ENCODE data around the gene CSTF1. TPM values are rescaled to one million over a fixed set of nuclear protein-coding genes. Genes with fewer than 3 reads are reported as not detected.

The CSTF1 gene
- total RNA-seq, 1 experiment from 2014 or later, result 44.5 TPM

DNA sequence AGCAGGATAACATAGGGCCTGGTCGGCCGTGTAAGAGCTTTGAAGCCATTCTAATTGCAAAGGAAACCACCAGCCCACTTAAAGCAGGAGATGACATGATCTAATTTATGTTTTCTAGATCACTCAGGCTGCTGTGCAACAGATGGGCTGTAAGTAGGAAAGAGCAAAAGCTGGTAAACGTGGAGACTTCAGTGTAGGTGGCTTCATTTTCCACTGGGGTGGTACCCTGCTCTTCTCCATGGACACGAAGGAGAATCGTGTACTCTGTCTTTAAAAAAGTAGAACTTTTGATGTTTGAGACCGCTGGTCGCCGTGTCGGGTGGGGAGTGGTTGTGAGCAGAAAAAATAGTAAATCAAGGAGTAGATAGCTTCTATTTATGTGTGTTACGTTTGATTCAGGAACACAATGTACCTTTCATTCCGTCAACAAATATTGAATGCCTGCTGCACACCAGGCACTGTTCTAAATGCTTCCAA lies 26.0 kb downstream of the CSTF1 start:
- H3K27ac ChIP-seq (ENCODE audit: low read depth, low read length), result no peak overlapping the region
- DNase-seq (ENCODE audit: low read depth, low spot score) (no peak), ATAC-seq (no peak)
- BruUV-seq (replicated peaks), result no TSS peak
- no peak for TF ChIP-seq MAX (IDR thresholded peaks at IDR 0.05)
- no peak for TF ChIP-seq RAD21 (IDR thresholded peaks at IDR 0.05; ENCODE audit: low read depth)
- TF ChIP-seq, protein P1, sequence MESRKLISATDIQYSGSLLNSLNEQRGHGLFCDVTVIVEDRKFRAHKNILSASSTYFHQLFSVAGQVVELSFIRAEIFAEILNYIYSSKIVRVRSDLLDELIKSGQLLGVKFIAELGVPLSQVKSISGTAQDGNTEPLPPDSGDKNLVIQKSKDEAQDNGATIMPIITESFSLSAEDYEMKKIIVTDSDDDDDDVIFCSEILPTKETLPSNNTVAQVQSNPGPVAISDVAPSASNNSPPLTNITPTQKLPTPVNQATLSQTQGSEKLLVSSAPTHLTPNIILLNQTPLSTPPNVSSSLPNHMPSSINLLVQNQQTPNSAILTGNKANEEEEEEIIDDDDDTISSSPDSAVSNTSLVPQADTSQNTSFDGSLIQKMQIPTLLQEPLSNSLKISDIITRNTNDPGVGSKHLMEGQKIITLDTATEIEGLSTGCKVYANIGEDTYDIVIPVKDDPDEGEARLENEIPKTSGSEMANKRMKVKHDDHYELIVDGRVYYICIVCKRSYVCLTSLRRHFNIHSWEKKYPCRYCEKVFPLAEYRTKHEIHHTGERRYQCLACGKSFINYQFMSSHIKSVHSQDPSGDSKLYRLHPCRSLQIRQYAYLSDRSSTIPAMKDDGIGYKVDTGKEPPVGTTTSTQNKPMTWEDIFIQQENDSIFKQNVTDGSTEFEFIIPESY (IDR thresholded peaks at IDR 0.05; ENCODE audit: extremely low read depth, insufficient replicate concordance, low read length), result no peak
- TF ChIP-seq EZH2phosphoT487 (IDR thresholded peaks at IDR 0.05; ENCODE audit: borderline replicate concordance), result no peak
- no peak for TF ChIP-seq EGR1 (IDR thresholded peaks at IDR 0.05; ENCODE audit: low read depth)
- TF ChIP-seq SIN3A (IDR thresholded peaks at IDR 0.05; ENCODE audit: low read depth), result no peak
- TF ChIP-seq YY1 (IDR thresholded peaks at IDR 0.05; ENCODE audit: extremely low read depth, insufficient replicate concordance, low read depth, low read length), result no peak
- TF ChIP-seq SRF (IDR thresholded peaks at IDR 0.05; ENCODE audit: low read depth), result no peak
- TF ChIP-seq POLR2AphosphoS5 (IDR thresholded peaks at IDR 0.05; ENCODE audit: low read depth, low read length), result no peak
- no peak for TF ChIP-seq EZH2 (IDR thresholded peaks at IDR 0.05)
- TF ChIP-seq TCF7L2 (IDR thresholded peaks at IDR 0.05; ENCODE audit: borderline replicate concordance, extremely low read depth, insufficient read depth, insufficient read length), result no peak
- TF ChIP-seq CTCF (IDR thresholded peaks at IDR 0.05 in 2 of 3, conservative IDR thresholded peaks at IDR 0.05 in 1 of 3; ENCODE audit: borderline replicate concordance in 1 of 3, insufficient read depth in 1 of 3, low read depth in 2 of 3, low read length in 2 of 3), result no peak
- TF ChIP-seq ZNF274 (IDR thresholded peaks at IDR 0.05; ENCODE audit: low read depth, low read length), result no peak
- no peak for TF ChIP-seq SP1 (IDR thresholded peaks at IDR 0.05; ENCODE audit: low read depth)
- no peak for TF ChIP-seq POLR2A (IDR thresholded peaks at IDR 0.05; ENCODE audit: borderline replicate concordance, extremely low read depth, insufficient read depth, insufficient read length)
- TF ChIP-seq JUND (IDR thresholded peaks at IDR 0.05), result no peak
- TF ChIP-seq, protein P2, sequence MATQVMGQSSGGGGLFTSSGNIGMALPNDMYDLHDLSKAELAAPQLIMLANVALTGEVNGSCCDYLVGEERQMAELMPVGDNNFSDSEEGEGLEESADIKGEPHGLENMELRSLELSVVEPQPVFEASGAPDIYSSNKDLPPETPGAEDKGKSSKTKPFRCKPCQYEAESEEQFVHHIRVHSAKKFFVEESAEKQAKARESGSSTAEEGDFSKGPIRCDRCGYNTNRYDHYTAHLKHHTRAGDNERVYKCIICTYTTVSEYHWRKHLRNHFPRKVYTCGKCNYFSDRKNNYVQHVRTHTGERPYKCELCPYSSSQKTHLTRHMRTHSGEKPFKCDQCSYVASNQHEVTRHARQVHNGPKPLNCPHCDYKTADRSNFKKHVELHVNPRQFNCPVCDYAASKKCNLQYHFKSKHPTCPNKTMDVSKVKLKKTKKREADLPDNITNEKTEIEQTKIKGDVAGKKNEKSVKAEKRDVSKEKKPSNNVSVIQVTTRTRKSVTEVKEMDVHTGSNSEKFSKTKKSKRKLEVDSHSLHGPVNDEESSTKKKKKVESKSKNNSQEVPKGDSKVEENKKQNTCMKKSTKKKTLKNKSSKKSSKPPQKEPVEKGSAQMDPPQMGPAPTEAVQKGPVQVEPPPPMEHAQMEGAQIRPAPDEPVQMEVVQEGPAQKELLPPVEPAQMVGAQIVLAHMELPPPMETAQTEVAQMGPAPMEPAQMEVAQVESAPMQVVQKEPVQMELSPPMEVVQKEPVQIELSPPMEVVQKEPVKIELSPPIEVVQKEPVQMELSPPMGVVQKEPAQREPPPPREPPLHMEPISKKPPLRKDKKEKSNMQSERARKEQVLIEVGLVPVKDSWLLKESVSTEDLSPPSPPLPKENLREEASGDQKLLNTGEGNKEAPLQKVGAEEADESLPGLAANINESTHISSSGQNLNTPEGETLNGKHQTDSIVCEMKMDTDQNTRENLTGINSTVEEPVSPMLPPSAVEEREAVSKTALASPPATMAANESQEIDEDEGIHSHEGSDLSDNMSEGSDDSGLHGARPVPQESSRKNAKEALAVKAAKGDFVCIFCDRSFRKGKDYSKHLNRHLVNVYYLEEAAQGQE (IDR thresholded peaks at IDR 0.05; ENCODE audit: low read depth), result no peak
- no peak for TF ChIP-seq ELF1 (IDR thresholded peaks at IDR 0.05; ENCODE audit: borderline replicate concordance, low read depth)
- TF ChIP-seq, protein P3, sequence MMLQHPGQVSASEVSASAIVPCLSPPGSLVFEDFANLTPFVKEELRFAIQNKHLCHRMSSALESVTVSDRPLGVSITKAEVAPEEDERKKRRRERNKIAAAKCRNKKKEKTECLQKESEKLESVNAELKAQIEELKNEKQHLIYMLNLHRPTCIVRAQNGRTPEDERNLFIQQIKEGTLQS (IDR thresholded peaks at IDR 0.05), result no peak
- TF ChIP-seq ZFX (IDR thresholded peaks at IDR 0.05), result no peak
- H3K9me3 ChIP-seq (ENCODE audit: control insufficient read depth in 1 of 2, insufficient read depth in 1 of 2, low read depth in 1 of 2, low read length in 2 of 2), result no peaks in the 10 kb centered on the region
- no peaks in the 10 kb centered on the region for H3K36me3 ChIP-seq (ENCODE audit: control insufficient read depth in 1 of 2, insufficient read depth in 2 of 2, low read length in 2 of 2)
- no peaks in the 10 kb centered on the region for H4K20me1 ChIP-seq (ENCODE audit: insufficient read depth)
- H3K27me3 ChIP-seq (ENCODE audit: insufficient read depth, low read length), result no peaks in the 10 kb centered on the region
- ChIA-PET RAD21 (ENCODE audit: low non-redundant PET in 1 of 2, low total read pairs in 2 of 2, uncharacterized antibody in 2 of 2, unreplicated experiment in 2 of 2) (no interaction called here), POLR2A (no interaction called here), CTCF (no interaction called here)
- H2AFZ ChIP-seq (ENCODE audit: low read depth, low read length, poor library complexity, severe bottlenecking), result no peak overlapping the region
- no peak overlapping the region for H3K4me3 ChIP-seq (replicated peaks in 1 of 2; ENCODE audit: low read depth in 1 of 2, low read length in 2 of 2)
- H3K9ac ChIP-seq (ENCODE audit: low read length), result no peak overlapping the region
- peaks cover 15 to 21% of the 10 kb centered on the region in 2 experiments for H3K4me1 ChIP-seq (ENCODE audit: control insufficient read depth in 1 of 2, insufficient read depth in 2 of 2, low read length in 2 of 2)
- intact Hi-C loops (cut with micrococcal nuclease), result no loop called here
- H3K79me2 ChIP-seq (ENCODE audit: insufficient read depth, low read length), result no peaks in the 10 kb centered on the region
- no peak overlapping the region for H3K4me2 ChIP-seq (ENCODE audit: low read length)
- no peaks in the 10 kb centered on the region for H3K9me2 ChIP-seq (ENCODE audit: insufficient read depth)
